Measurements from ENCODE around the gene GPR84. TPM values are rescaled to one million over a fixed set of nuclear protein-coding genes. Genes with fewer than 3 reads are reported as not detected.

Gene GPR84
- total and polyA plus RNA-seq, 2 of the 8 experiments (the other 6 are each of a cell fraction or from before 2014, with no cell fraction given): 0.09 TPM; not detected in 1

- Histone ChIP-seq H2BK12ac (ENCODE audit: low read depth, low read length) (peak overlapping the region; percentile 65; the same call in 1 of the 2 replicates), H3K4me2 (ENCODE audit: insufficient read depth in 1 of 2, low read depth in 2 of 2, low read length in 2 of 2) (peak overlapping the region; percentile 39 to 88), H3K79me2 (ENCODE audit: control insufficient read depth in 1 of 2, insufficient read depth in 2 of 2, low read length in 2 of 2) (no peaks in the 10 kb centered on the region), H2AK5ac (ENCODE audit: low read depth, low read length) (peak overlapping the region; percentile 84; the same call in 1 of the 2 replicates), H3K4me3 (ENCODE audit: extremely low read depth in 1 of 4, insufficient read depth in 2 of 4, low read depth in 3 of 4, low read length in 4 of 4) (peak overlapping the region in 1 of 4 experiments; percentile 78; a peak in 2 of 8 replicates), H4K5ac (ENCODE audit: insufficient read length, low read depth, low read length) (no peak overlapping the region), H2BK5ac (ENCODE audit: low read depth, low read length) (peak overlapping the region; percentile 45; the same call in 1 of the 2 replicates), H2BK20ac (ENCODE audit: low read length) (peak overlapping the region; percentile 8; the same call in 1 of the 2 replicates), H3K23ac (ENCODE audit: insufficient read length) (no peak overlapping the region), H4K20me1 (replicated peaks in 1 of 2; ENCODE audit: control insufficient read depth in 1 of 2, insufficient read depth in 2 of 2, low read length in 2 of 2) (no peaks in the 10 kb centered on the region), H3K36me3 (ENCODE audit: control insufficient read depth in 2 of 4, insufficient read depth in 4 of 4, low read length in 3 of 4) (no peaks in the 10 kb centered on the region), H2BK120ac (replicated peaks; ENCODE audit: low read depth, low read length) (peak overlapping the region; percentile 16), H3K18ac (ENCODE audit: extremely low read depth, low read length) (peak overlapping the region; percentile 78; the same call in 1 of the 2 replicates), H3K4me1 (replicated peaks in 1 of 4; ENCODE audit: control insufficient read depth in 3 of 4, insufficient read depth in 4 of 4, low read length in 3 of 4) (peaks cover 28 to 60% (median 32%) of the 10 kb centered on the region in 4 experiments), H3K14ac (ENCODE audit: insufficient read length) (no peak overlapping the region), H3K23me2 (ENCODE audit: low read depth, low read length) (peaks cover 15% of the 10 kb centered on the region), H2BK15ac (ENCODE audit: low read length) (peak overlapping the region; percentile 24; the same call in 1 of the 2 replicates), H2AFZ (ENCODE audit: low read length) (no peak overlapping the region), H3K56ac (replicated peaks; ENCODE audit: insufficient read length, low read depth, low read length) (no peak overlapping the region), H4K91ac (replicated peaks; ENCODE audit: insufficient read length, low read length) (peak overlapping the region; percentile 38), H4K8ac (ENCODE audit: extremely low read depth, insufficient read depth, low read length) (no peak overlapping the region), H3K9ac (replicated peaks in 1 of 4; ENCODE audit: extremely low read depth in 1 of 4, low read depth in 3 of 4, low read length in 3 of 4) (no peak overlapping the region), H3K27me3 (replicated peaks in 1 of 4; ENCODE audit: control insufficient read depth in 3 of 4, extremely low read depth in 1 of 4, insufficient read depth in 3 of 4, low read length in 3 of 4) (no peaks in the 10 kb centered on the region; a peak in 1 of 7 replicates), H3K9me3 (ENCODE audit: insufficient read depth in 2 of 2, low read depth in 1 of 2, low read length in 1 of 2) (no peaks in the 10 kb centered on the region), H3K4ac (replicated peaks; ENCODE audit: insufficient read length, low read depth, low read length) (no peak overlapping the region), H3K79me1 (ENCODE audit: low read depth, low read length) (no peaks in the 10 kb centered on the region), H3K27ac (ENCODE audit: low read depth, low read length) (no peak overlapping the region)
- ChIA-PET CTCF (ENCODE audit: partially characterized antibody) (interaction anchor here (0.5 to 9.2 kb wide), 15 partner anchors 11 to 348 kb away, joined by 3 to 348 read pairs (median 8); partner anchors contain the start of genes COPZ1, HOXC8, NFE2 and ZNF385A), POLR2A (ENCODE audit: partially characterized antibody) (interaction anchor here (0.6 to 9.2 kb wide), 15 partner anchors 10 to 141 kb away, joined by 3 to 133 read pairs (median 6); partner anchors contain the start of genes CBX5, COPZ1 and HNRNPA1)
- FAIRE-seq (no peak), DNase-seq (ENCODE audit: low read depth in 1 of 2, low spot score in 2 of 2) (peak in 1 of 2 experiments; percentile 49)
- WGBS, 2 experiments (ENCODE audit: extremely low coverage in 1 of 2, insufficient coverage in 1 of 2, insufficient read length in 1 of 2, insufficient replicate concordance in 2 of 2, low coverage in 1 of 2, low lambda C conversion rate in 2 of 2, missing lambda C conversion rate in 1 of 2): 66% methylated on average over 4 of the region's 4 CpGs; no CpG with 5 or more reads in 1 of the 2 experiments
- no peak for TF ChIP-seq CHD2 (IDR thresholded peaks at IDR 0.05; ENCODE audit: low read length)
- TF ChIP-seq TAF7 (optimal IDR thresholded peaks at IDR 0.05; ENCODE audit: borderline replicate concordance, low read depth, low read length): no peak
- no peak for TF ChIP-seq CREB1 (IDR thresholded peaks at IDR 0.05)
Measured at GRCh38 chr12:54356951-54357356, 7.3 kb downstream of the GPR84 start.

Measured in H1 (cell line).